NCI-H187 (cell line): Measurements from ENCODE around the gene LEP.
"Not testable (repeated sequence)": the region's sequence is repeated elsewhere in the genome, so short reads cannot be mapped to it uniquely, and the experiment has no call there.

Source experiments
- DNase-seq, 2 experiments: peaks; one replicate each; lab custom pipeline; 2025; lab: John Stamatoyannopoulos, UW

LEP gene

DNA sequence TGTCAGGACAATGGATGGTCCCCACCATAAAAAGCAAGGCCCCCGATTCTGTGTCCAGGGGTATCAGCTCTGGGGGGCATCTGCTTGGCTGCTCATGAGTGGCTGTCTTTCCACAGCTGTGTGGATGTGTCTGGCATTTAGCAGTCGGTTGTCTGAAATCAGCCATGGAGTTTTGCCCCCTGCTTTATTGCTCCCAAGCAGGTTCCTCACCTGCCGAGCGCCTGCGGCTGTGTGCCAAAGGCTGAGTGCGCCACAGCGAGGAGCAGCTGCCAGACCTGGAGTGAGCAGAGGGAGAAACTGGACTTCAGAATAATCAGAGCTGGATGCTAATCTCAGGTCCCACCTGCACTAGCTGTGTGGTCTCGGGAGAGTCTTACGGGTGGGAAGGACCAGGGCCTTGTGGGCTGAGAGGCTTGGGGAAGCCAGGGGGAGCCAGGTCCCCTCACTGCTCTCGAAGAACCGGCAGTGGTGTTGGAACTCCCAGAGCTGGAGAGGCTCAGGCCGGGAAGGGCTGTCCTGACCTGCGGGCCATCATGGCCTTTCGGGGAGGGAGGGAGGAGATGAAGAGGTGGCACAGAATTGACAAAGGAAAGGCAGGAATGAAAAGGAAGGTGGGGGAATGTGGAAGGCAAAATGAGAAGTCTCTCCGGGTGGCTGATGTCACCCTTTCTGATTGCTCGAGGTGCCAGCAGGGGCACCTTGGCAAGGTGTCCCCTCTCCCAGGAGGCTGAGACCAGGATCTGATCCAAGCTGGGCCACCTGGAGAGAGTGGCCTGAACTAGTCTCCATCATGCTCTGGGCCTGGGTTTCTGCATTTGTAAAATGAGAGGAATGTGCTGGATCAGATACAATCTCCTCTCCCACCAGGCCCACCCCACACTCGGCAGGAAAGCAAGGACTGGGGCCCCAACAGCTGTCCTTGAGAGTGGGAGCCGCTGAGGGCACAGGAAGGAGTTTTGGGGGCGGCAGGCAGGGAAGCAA is 30.2 kb upstream of the LEP start:
- DNase-seq = no peak

DNA sequence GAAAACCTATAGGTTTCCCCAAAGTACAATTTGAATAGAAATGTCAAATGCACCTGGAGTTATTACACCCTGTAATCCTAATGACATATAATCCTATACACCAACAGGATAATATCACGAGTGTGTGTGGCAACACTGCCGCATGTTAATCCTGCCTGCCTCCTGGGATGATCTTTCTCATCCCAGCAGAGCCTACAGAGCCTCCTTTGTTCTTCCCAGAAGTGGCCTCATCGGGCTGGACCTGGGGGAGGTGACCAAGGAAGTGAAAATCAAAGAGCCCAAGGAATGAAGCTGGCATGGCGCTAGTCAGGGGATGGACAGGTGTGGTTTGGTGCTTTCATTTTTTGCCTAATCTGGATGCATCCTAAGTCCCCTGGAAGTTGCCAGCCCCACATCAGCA is 29.5 kb upstream of the LEP start:
- DNase-seq = no peak

- no peak for DNase-seq
Observed at GRCh38 chr7:128214463-128214862, 26.6 kb upstream of the LEP start.

DNA sequence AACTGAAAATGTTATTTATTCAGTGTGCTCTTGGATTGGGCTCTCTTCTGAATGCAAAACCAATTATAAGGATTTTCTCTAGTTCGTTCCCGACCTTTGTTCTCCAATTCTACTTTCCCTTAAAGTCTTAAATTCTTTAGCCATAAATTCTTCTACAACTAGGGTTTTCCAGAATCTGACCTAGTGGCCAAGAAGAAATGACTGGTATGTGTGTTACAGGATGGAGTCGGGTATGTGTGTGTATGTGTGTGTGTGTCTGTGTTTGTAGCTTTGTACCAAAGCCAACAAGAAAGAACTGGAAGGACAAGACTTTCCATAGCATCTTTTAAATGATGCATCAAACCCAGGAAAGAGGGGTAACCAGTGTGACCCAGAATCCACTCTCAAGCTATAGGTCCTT is 25.8 kb upstream of the LEP start:
- DNase-seq = no peak

- DNase-seq = no peak
Observed at GRCh38 chr7:128215739-128216138, 25.3 kb upstream of the LEP start.

DNA sequence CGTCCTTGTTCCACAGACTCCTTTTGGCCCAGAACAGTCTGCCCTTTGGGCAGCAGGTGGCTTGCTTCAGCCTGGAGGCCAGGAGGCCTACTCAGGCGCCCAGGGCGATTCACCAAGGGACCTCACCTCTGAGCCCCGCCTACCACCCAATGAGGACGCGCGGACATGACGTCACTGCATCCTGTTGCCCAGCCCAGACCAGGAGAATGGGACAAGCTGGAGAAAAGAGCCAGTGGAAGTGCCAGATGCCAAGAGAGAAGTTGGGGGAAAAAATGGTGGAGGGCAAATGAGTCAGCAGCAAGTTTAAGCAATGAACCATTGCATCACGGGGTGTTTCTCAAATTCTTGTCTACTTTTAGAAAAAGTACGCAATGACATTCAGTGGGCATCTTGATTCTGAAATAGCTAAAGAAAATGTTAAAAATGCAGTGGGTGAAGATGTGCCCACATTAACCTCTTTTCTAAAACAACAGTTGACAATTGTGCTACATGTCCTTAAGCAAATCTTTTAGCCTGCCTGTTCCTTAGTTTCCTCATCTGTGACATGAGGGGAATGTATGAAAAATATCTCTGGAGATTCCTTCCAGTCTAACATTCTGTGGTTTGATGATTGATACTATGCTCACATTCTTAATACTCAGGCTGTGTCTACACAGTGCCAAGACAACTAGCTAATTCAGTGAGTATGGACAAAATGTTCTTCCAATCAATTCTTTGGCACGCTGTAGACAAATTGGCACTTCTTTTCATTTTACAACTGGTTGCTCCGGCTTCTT is 23.9 kb upstream of the LEP start:
- no peak for DNase-seq

DNA sequence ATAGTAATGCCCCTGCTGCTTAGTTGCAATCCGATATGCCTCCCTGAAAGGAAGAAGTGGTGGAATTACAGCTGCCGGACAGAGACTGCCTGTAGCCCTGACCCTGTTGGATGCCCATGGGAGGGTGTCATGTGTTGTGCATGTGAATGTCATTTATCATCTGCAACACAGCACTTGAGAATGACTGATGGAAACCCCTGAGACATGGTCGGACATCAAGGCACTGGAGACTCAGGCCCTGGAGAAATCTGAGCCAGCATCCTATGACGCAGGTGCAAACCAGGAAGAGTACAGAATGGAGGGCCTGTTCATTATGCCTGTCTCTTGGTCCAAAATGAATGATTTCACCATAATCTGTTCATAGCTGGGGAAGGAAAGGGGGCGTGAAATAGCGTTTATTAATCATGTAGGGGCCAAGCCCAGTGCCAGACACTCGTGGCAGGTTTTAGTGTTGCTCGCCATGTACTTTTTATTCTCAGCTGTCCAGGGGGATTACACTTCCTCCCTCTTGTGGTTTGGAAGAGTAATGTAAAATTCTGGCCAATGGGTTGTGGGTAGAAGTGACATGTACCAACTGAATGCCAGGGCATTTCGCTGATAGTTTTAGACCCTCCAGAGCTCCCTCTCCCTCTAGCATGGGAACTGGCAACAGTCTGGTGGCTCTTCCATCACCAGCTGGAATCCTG is 23.0 kb upstream of the LEP start:
- no peak for DNase-seq

DNA sequence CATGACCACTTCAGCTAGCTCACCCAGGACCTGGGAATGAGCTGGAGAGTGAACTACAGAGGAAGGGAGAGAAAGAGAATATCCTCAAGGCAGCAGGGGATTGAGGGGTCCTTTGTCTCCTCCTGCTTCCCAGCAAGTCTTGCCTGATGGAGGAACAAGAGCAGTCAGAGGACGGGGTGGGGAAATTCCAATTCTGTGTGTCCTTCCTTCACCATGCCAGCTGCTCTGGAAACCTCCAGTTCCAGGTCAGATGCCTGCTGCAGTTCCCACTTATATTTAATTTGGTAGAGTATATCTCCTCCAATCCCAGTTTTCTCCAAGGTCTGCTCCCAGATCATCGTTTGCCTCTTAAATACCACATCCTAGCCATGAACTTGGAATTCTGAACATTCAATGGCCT is 21.4 kb upstream of the LEP start:
- no peak for DNase-seq

- no peak for DNase-seq
Observed at GRCh38 chr7:128221929-128222403, 19.1 kb upstream of the LEP start.

DNA sequence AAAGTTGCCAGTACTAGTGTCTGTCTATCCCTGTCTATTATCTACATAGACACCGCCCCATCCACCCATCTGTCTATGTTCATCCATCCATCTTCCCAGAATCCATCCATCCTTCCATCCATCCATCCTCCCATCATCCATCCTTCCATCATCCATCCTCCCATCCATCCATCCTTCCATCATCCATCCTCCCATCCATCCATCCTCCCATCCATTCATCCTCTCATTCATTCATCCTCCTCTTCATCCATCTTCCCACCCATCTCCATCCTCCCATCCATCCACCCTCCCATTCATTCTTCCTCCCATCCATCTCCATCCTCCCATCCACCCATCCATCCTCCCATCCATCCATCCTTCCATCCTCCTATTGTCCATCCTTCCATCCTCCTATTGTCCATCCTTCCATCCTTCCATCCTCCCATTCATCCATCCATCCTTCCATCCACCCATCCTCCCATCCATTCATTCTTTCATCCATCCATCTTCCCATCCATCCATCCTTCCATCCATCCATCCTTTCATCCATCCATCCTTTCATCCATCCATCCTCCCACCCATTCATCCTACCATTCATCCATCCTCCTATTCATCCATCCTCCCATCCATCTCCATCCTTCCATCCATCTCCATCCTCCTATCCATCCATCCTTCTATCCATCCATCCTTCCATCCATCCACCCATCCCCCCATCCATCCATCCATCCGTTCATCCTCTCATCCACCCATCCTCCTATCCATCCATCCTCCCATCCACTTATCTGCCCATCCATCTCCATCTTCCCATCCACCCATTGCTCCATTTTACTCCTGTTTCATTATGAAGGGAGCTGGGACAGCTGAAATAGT is 14.7 kb upstream of the LEP start:
- no peak for DNase-seq

DNA sequence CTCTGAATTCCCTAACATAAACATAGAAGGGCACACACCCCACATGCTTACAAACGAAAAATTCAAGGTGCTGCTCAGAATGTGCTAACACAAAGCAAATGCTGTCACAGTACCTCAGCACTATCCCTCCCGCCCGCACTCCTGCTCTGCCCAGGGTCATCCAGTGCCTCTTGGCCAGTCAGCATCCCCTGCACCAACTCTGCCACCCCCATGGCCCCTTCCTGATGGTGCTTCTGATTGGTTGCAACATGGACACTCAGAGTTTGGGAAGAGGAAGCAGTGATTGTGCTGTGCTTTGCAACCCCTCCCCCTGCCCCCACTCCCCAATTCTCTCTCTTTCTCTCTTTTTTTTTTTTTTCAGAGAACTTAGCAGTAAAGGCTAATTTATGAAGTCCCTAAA is 13.8 kb upstream of the LEP start:
- DNase-seq = no peak

GRCh38 chr7:128231021-128231420 is 10.1 kb upstream of the LEP start:
- no peak for DNase-seq

DNA sequence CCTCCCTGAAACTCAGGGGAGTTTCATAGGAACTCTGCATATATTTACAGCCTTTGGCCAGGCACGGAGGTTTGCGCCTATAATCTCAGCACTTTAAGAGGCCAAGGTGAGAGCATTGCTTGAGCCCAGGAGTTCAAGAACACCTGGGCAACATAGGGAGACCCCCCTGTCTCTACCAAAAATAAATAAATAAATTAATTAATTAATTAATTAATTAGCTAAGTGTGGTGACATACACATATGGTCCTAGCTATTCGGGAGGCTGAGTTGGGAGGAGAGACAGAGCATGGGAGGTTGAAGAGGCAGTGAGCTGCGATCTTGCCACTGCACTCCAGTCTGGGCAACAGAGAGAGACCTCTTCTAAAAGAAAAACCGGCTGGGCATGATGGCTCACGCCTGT is 9.4 kb upstream of the LEP start:
- DNase-seq = no peak

DNA sequence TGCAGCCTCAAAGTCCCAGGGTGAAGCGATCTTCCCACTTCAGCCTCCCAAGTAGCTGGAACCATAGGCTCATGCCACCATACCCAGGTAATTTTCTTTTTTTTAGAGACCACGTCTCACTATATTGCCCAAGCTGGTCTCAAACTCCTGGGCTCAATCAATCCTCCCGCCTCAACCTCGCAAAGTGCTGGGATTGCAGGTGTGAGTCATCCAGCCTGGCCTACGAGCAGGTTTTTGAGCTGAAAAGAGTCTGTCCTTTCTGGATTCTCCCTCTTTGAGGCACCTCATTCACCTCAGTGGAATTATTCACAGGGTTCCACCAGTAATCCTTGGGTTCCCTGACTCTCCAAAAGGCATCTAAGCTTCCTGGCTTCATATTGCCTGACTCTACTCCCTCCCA is 7.6 kb upstream of the LEP start:
- no peak for DNase-seq

DNA sequence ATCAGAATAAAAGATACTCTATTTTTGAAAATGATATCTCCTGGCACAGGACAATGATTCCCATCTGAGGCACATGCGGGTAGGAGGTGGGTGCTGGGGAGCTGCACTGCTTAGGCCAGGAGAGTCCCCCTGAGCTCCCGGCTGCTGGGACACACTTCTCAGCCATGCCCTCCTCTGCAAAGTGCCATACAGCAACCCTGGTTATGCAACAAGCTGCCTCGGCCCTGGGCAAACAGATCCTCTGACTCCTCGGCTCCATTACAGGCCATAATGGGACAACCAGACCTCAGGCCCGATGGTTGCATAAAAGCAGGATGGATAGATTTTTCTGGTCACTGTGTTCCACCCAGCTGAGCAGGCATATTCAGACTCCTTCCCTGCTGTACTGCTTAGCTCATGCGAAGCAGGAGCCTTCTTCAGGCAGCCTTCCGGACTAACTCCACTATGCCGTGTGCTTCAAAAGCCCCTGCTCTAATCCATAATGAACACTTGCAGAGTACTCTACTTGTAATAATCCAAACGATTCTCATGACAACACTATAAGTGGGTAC is 6.5 kb upstream of the LEP start:
- no peak for DNase-seq

DNA sequence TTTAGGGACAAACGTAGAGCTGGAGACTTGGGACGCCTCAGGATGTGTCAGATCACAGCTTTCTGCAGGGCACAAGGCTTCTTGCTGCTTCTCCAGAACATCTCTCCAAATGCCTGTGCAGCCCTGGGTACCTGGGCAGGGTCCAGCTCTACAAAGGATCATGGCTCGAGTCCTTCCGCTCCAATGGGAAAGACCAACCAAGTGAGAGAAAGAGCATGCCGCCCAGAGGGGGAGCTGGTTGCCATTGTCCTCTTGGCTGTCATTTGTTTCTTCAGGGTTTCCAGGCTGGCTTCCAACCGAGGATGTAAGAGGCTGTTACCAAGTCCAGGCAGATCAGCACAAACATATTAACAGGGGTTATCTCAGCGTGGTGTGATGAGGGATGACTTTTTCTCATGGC is 5.6 kb upstream of the LEP start:
- no peak for DNase-seq

DNA sequence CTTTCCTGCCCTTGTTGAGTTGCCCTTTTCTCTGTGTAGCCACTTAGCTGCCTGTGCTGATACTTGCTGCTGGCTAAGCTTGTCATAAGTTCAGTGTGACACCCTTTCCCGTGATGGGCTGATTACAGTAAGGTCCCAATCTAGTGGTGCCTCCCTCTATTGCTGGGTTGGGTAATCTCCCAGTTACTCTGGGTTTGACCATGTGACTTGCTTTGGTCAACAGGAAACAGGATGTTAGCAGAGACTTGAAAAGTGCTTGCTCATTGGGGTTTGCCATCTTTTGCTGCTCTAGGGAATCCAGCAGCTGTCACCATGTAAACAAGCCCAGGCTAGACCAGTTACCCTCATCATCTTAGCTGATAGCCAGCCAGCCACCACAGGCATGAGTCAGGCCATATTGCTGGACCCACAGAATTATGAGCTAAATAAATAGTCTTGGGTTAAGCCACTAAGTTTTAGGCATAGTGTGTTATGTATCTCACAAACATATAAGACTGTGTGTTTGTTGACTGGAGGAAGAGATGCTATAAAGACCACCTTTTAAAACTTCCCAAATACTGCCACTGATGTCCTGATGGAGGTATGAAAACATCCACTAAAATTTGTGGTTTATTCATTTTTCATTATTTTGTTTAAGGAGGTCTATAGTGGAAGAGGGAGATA is 4.0 kb upstream of the LEP start:
- DNase-seq = no peak

DNA sequence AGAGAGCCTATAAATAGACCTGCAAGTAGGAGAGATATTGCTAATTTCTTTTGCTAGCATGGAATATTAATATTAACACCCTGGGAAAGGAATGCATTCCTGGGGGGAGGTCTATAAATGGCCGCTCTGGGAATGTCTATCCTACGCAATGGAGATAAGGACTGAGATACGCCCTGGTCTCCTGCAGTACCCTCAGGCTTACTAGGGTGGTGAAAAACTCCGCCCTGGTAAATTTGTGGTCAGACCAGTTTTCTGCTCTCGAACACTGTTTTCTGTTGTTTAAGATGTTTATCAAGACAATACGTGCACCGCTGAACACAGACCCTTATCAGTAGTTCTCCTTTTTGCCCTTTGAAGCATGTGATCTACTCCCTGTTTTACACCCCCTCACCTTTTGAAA is 1.9 kb upstream of the LEP start:
- not testable (repeated sequence) for DNase-seq

- DNase-seq = no peak
Observed at GRCh38 chr7:128242661-128243060, 1.6 kb downstream of the LEP start.

GRCh38 chr7:128243273-128243672 is 2.2 kb downstream of the LEP start:
- DNase-seq = no peak

DNA sequence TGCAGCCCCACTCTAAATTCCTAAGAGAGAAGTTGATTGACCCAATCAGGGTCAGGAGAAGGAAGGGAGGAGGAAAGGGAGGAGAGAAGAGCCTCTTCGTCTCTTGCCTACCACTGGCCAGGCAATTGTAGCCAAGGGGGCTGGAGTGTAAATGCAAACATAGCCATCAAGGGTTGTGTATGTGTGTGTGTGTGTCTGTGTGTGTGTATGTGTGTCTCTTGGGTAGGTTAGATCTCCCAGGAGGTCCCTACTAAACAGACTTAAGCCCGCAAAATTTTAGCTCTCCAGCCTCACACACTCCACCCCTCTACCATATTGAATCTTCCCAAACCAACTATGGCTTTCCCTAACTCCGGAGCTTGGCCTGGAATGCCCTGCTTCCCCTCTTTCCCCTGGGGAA is 3.8 kb downstream of the LEP start:
- no peak for DNase-seq
